Neural cell (in vitro differentiated cells): ENCODE data around the gene PIAS1. TPM values are rescaled to one million over a fixed set of nuclear protein-coding genes. Genes with fewer than 3 reads are reported as not detected.

ENCODE experiments used
- H2AFZ ChIP-seq: fragments of 200-600, 300-800 bp; sonication (generic), shearing (Covaris generic); 2 replicates; pipeline ENCODE4 v1.6.0; 2014; ENCODE audit warnings: low read depth, mild to moderate bottlenecking, antibody characterized with exemption, low read length, moderate library complexity
- H3F3A ChIP-seq: fragments of 200-600 bp; shearing (Covaris generic); 2 replicates; pipeline ENCODE4 v1.6.1; 2016; ENCODE audit warnings: mild to moderate bottlenecking, moderate library complexity, mixed read lengths, antibody characterized with exemption, low read length; ENCODE audit not compliant: insufficient read depth, poor library complexity, severe bottlenecking
- H3K27ac ChIP-seq: fragments of 200-600, 300-800 bp; sonication (generic), shearing (Covaris generic); 2 replicates; pipeline ENCODE4 v1.5.1; 2014; ENCODE audit warnings: mild to moderate bottlenecking, low read length, moderate library complexity
- H3K27me3 ChIP-seq: fragments of 300-800, 200-600 bp; sonication (generic), shearing (Covaris generic); 2 replicates; pipeline ENCODE4 v1.6.0; 2014; ENCODE audit warnings: mild to moderate bottlenecking, low read depth, low read length, moderate library complexity; ENCODE audit not compliant: insufficient read depth
- H3K36me3 ChIP-seq: fragments of 300-800, 200-600 bp; sonication (generic), shearing (Covaris generic); 2 replicates; pipeline ENCODE4 v1.5.1; 2014; ENCODE audit warnings: mild to moderate bottlenecking, antibody characterized with exemption, low read length, moderate library complexity; ENCODE audit not compliant: insufficient read depth
- H3K4me2 ChIP-seq: fragments of 300-800, 200-600 bp; sonication (generic), shearing (Covaris generic); 2 replicates; pipeline ENCODE4 v1.6.0; 2014; ENCODE audit warnings: mild to moderate bottlenecking, low read length
- H3K4me3 ChIP-seq: fragments of 300-800, 200-600 bp; sonication (generic), shearing (Covaris generic); 2 replicates; pipeline ENCODE4 v1.5.1; 2014; ENCODE audit warnings: mild to moderate bottlenecking, low read length, moderate library complexity
- H3K79me2 ChIP-seq: fragments of 200-600 bp; shearing (Covaris generic); replicated peaks from 2 replicates; pipeline ENCODE4 v1.6.0; 2014; ENCODE audit warnings: mild to moderate bottlenecking, low read length, moderate library complexity; ENCODE audit not compliant: insufficient read depth
- H3K9ac ChIP-seq: fragments of 300-800, 200-600 bp; sonication (generic), shearing (Covaris generic); 2 replicates; pipeline ENCODE4 v1.6.1; 2016; ENCODE audit warnings: mild to moderate bottlenecking, low read length, mixed read lengths
- H3K9me2 ChIP-seq: fragments of 200-600 bp; shearing (Covaris generic); 2 replicates; pipeline ENCODE4 v1.6.1; 2016; ENCODE audit warnings: mild to moderate bottlenecking, low read length, mixed read lengths; ENCODE audit not compliant: insufficient read depth
- H3K9me3 ChIP-seq: fragments of 200-600, 300-800 bp; sonication (generic), shearing (Covaris generic); 2 replicates; pipeline ENCODE4 v1.6.1; 2016; ENCODE audit warnings: mild to moderate bottlenecking, mixed run types, low read length, moderate library complexity, mixed read lengths
- H4K20me1 ChIP-seq: fragments of 200-600 bp; shearing (Covaris generic); 2 replicates; pipeline ENCODE4 v1.6.1; 2016; ENCODE audit warnings: mild to moderate bottlenecking, mixed run types; ENCODE audit not compliant: insufficient read depth
- EP300 ChIP-seq: fragments of 450-650 bp; conservative IDR thresholded peaks from 2 replicates; pipeline ENCODE4 v1.6.1; 2014; ENCODE audit warnings: antibody characterized with exemption, mild to moderate bottlenecking, moderate library complexity; ENCODE audit not compliant: poor library complexity, severe bottlenecking
- EZH2 ChIP-seq: fragments of 200-600, 300-800 bp; shearing (Covaris generic), sonication (generic); IDR thresholded peaks from 2 replicates; pipeline ENCODE4 v1.6.1; 2014; ENCODE audit warnings: antibody characterized with exemption, low read length, borderline replicate concordance, mild to moderate bottlenecking; ENCODE audit not compliant: insufficient read depth, poor library complexity, severe bottlenecking
- MXI1 ChIP-seq: fragments of 450-650 bp; conservative IDR thresholded peaks from 2 replicates; pipeline ENCODE4 v1.6.1; 2014; ENCODE audit warnings: antibody characterized with exemption, mild to moderate bottlenecking; ENCODE audit not compliant: poor library complexity, severe bottlenecking
- POLR2AphosphoS5 ChIP-seq: IDR thresholded peaks from 2 replicates; pipeline ENCODE4 v1.6.1; 2012
- RAD21 ChIP-seq: fragments of 450-650 bp; conservative IDR thresholded peaks from 2 replicates; pipeline ENCODE4 v1.6.1; 2014; ENCODE audit warnings: antibody characterized with exemption, mild to moderate bottlenecking, moderate library complexity
- SMC3 ChIP-seq: fragments of 450-650 bp; conservative IDR thresholded peaks from 2 replicates; pipeline ENCODE4 v1.6.1; 2014; ENCODE audit warnings: antibody characterized with exemption, mild to moderate bottlenecking, moderate library complexity; ENCODE audit not compliant: poor library complexity
- TAF1 ChIP-seq: IDR thresholded peaks from 2 replicates; pipeline ENCODE4 v1.6.1; 2012; ENCODE audit warnings: low read depth
- polyA plus RNA-seq: library from polyadenylated mRNA; depleted of rRNA; stranded (reverse); fragments of >200 nt; gene quantifications from 2 replicates; pipeline ENCODE4 v1.2.3, GENCODE V29; 2014
- TF ChIP-seq, protein P1 (sequence below): fragments of 450-650 bp; IDR thresholded peaks from 2 replicates; pipeline ENCODE4 v1.5.1; 2014; ENCODE audit warnings: antibody characterized with exemption, mild to moderate bottlenecking, moderate library complexity; ENCODE audit not compliant: poor library complexity, severe bottlenecking
- TF ChIP-seq, protein P2 (sequence below): IDR thresholded peaks from 2 replicates; pipeline ENCODE4 v1.6.1; 2012; ENCODE audit warnings: borderline replicate concordance

PIAS1 gene
- polyA plus RNA-seq, 1 donor from 2014 or later: 14.3 TPM

DNA sequence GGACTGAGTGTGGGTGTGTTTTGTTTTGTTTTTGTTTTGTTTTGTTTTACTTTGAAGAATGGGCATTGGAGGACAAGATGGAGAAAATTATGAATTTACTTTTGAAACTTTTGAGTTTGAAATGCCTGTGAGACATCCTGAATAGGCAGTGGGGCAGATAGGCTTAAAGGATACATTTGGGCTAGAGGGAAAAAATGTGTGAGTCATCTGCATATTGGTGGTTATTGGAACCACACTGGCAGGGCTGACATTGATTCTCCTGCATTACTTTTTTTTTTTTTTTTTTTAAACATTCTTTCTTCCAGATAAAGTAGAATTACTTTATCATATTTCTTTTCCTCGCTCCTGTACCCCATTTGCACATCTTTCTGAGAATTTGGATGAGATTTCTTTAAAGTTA is 94.9 kb downstream of the PIAS1 start:
- no peak overlapping the region for H3K4me3 ChIP-seq
- H4K20me1 ChIP-seq: no peaks in the 10 kb centered on the region
- no peaks in the 10 kb centered on the region for H3K79me2 ChIP-seq
- no peaks in the 10 kb centered on the region for H3K9me2 ChIP-seq
- H3K36me3 ChIP-seq: peaks cover 3% of the 10 kb centered on the region
- no peaks in the 10 kb centered on the region for H3K27me3 ChIP-seq
- no peak overlapping the region for H3K4me2 ChIP-seq
- H3F3A ChIP-seq: no peaks in the 10 kb centered on the region
- no peak overlapping the region for H3K27ac ChIP-seq
- TF ChIP-seq, protein P1, sequence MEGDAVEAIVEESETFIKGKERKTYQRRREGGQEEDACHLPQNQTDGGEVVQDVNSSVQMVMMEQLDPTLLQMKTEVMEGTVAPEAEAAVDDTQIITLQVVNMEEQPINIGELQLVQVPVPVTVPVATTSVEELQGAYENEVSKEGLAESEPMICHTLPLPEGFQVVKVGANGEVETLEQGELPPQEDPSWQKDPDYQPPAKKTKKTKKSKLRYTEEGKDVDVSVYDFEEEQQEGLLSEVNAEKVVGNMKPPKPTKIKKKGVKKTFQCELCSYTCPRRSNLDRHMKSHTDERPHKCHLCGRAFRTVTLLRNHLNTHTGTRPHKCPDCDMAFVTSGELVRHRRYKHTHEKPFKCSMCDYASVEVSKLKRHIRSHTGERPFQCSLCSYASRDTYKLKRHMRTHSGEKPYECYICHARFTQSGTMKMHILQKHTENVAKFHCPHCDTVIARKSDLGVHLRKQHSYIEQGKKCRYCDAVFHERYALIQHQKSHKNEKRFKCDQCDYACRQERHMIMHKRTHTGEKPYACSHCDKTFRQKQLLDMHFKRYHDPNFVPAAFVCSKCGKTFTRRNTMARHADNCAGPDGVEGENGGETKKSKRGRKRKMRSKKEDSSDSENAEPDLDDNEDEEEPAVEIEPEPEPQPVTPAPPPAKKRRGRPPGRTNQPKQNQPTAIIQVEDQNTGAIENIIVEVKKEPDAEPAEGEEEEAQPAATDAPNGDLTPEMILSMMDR: no peak
- TF ChIP-seq EP300: no peak
- TF ChIP-seq, protein P2, sequence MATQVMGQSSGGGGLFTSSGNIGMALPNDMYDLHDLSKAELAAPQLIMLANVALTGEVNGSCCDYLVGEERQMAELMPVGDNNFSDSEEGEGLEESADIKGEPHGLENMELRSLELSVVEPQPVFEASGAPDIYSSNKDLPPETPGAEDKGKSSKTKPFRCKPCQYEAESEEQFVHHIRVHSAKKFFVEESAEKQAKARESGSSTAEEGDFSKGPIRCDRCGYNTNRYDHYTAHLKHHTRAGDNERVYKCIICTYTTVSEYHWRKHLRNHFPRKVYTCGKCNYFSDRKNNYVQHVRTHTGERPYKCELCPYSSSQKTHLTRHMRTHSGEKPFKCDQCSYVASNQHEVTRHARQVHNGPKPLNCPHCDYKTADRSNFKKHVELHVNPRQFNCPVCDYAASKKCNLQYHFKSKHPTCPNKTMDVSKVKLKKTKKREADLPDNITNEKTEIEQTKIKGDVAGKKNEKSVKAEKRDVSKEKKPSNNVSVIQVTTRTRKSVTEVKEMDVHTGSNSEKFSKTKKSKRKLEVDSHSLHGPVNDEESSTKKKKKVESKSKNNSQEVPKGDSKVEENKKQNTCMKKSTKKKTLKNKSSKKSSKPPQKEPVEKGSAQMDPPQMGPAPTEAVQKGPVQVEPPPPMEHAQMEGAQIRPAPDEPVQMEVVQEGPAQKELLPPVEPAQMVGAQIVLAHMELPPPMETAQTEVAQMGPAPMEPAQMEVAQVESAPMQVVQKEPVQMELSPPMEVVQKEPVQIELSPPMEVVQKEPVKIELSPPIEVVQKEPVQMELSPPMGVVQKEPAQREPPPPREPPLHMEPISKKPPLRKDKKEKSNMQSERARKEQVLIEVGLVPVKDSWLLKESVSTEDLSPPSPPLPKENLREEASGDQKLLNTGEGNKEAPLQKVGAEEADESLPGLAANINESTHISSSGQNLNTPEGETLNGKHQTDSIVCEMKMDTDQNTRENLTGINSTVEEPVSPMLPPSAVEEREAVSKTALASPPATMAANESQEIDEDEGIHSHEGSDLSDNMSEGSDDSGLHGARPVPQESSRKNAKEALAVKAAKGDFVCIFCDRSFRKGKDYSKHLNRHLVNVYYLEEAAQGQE: no peak
- no peak for TF ChIP-seq RAD21
- TF ChIP-seq MXI1: no peak
- no peak for TF ChIP-seq SMC3
- TF ChIP-seq TAF1: no peak
- no peak for TF ChIP-seq POLR2AphosphoS5
- no peak for TF ChIP-seq EZH2
- no peak overlapping the region for H3K9ac ChIP-seq
- H3K9me3 ChIP-seq: no peaks in the 10 kb centered on the region
- no peak overlapping the region for H2AFZ ChIP-seq

DNA sequence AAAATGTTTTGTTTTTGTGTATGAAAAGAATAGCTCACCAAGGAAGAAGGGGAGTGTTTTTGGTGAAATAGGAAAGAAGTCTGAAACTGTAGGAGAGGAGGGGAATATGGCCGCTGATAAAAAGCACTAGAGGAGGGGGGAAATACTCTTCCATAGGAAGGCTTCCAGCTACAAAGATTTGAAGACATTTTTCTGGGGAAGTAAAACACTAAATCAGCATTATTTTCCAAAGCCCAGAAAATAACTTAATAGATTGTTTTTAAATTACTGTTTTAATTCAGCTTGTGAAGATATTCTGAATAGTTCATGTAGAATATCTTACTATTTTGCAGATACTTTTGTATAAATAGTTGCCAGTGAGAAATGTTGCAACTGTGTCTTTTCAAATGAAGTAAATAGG is 96.1 kb downstream of the PIAS1 start:
- no peaks in the 10 kb centered on the region for H3K79me2 ChIP-seq
- no peaks in the 10 kb centered on the region for H3F3A ChIP-seq
- no peak overlapping the region for H3K27ac ChIP-seq
- H3K4me2 ChIP-seq: no peak overlapping the region
- no peak overlapping the region for H2AFZ ChIP-seq
- no peaks in the 10 kb centered on the region for H4K20me1 ChIP-seq
- H3K27me3 ChIP-seq: no peaks in the 10 kb centered on the region
- TF ChIP-seq, protein P2: no peak
- no peak for TF ChIP-seq MXI1
- TF ChIP-seq EZH2: no peak
- H3K9ac ChIP-seq: no peak overlapping the region
- H3K4me3 ChIP-seq: no peak overlapping the region
- peaks cover 3% of the 10 kb centered on the region for H3K36me3 ChIP-seq
- no peaks in the 10 kb centered on the region for H3K9me2 ChIP-seq
- no peaks in the 10 kb centered on the region for H3K9me3 ChIP-seq
